Spinal cord (tissue), 10 donors: ENCODE data around the gene CNTN1. TPM values are rescaled to one million over a fixed set of nuclear protein-coding genes. Genes with fewer than 3 reads are reported as not detected.

ENCODE experiments used
- DNase-seq, 6 donors: peaks; one replicate each; pipeline versions ENCODE4 v3.0.0 to v3.0.0-alpha.2; 2013 to 2015; ENCODE audit warnings: low spot score in 6 of 6, low read depth in 4 of 6
- H3K27ac ChIP-seq: one replicate; pipeline ENCODE4 v1.5.1; 2013; ENCODE audit warnings: low read depth, low read length, control low read depth
- H3K27me3 ChIP-seq: one replicate; pipeline ENCODE4 v1.6.1; 2013; ENCODE audit warnings: low read length; ENCODE audit not compliant: control insufficient read depth, insufficient read depth
- H3K36me3 ChIP-seq: one replicate; pipeline ENCODE4 v1.6.1; 2013; ENCODE audit warnings: low read length; ENCODE audit not compliant: control insufficient read depth, insufficient read depth
- H3K4me1 ChIP-seq: one replicate; pipeline ENCODE4 v1.6.1; 2013; ENCODE audit warnings: low read length; ENCODE audit not compliant: control insufficient read depth, insufficient read depth
- H3K4me3 ChIP-seq: one replicate; pipeline ENCODE4 v1.5.1; 2013; ENCODE audit warnings: low read depth, low read length, control low read depth
- H3K9me3 ChIP-seq: one replicate; pipeline ENCODE4 v1.6.1; 2013; ENCODE audit warnings: low read length; ENCODE audit not compliant: control insufficient read depth, insufficient read depth
- WGBS: methylation state at CpG from one replicate; pipeline ENCODE4 v1.1.5; 2013; ENCODE audit warnings: missing lambda C conversion rate; ENCODE audit not compliant: insufficient coverage; 5-methylcytosine and 5-hydroxymethylcytosine counted together
- polyA plus RNA-seq, 2 donors: library from polyadenylated mRNA; unstranded; fragments of 120-200 nt; gene quantifications; one replicate each; pipeline ENCODE4 v1.2.1, GENCODE V29; 2013; ENCODE audit not compliant: insufficient read length in 2 of 2
- total RNA-seq, 2 donors: library from RNA; depleted of rRNA in 1 of 2; stranded (reverse); fragments of 120-200 nt in 1 of 2; fragments of >200 nt in 1 of 2; gene quantifications; one replicate each; pipeline versions ENCODE4 v1.2.3 to v1.2.4, GENCODE V29; 2013 to 2014
- donor health status: healthy.

Gene CNTN1
- total and polyA plus RNA-seq, 4 donors, result 278 to 745 (median 389) TPM

DNA sequence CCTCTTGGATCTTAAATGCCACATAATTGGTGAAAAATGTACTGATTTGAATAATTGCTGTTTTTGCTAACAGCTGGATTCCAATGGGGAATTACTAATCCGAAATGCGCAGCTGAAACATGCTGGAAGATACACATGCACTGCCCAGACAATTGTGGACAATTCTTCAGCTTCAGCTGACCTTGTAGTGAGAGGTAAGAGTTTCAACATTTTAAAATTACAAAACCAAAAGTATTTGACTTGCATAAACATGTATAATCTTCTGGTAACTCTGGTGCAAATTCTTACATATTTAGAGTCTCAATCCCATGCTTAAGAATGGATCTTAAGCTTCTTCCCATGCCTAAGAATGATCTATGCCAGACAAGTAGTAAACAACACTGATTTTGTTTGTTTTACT is 266.8 kb downstream of the CNTN1 start:
- DNase-seq, result no peak

DNA sequence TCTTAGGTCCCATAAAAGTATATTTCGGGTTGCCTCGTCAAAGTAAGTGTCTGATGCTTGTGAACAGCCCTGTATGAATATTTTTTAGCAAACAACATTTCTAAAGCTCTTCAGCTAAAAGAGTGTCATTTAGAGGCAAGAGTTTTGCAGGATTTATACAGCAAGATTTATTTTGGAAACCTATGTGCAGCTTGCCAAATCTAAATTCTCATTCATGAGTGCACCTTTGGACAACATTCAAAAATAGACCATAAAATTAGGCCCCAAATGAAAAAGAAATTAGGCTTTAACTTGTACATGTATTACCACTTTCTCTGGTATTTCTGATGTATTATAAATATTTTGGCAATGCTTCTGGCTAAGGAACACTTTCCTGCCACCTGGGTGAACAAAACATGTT is 271.5 kb downstream of the CNTN1 start:
- Histone ChIP-seq H3K9me3 (no peaks in the 10 kb centered on the region), H3K27me3 (no peaks in the 10 kb centered on the region), H3K36me3 (no peaks in the 10 kb centered on the region), H3K27ac (no peak overlapping the region), H3K4me3 (no peak overlapping the region), H3K4me1 (no peaks in the 10 kb centered on the region)
- no peak for DNase-seq
- WGBS, result no CpG with 5 or more reads among the region's 2 CpGs

More for the DNA sequence above, 266.8 kb downstream of the CNTN1 start:
- Histone ChIP-seq H3K4me1 (no peaks in the 10 kb centered on the region), H3K27me3 (no peaks in the 10 kb centered on the region), H3K9me3 (no peaks in the 10 kb centered on the region), H3K36me3 (no peaks in the 10 kb centered on the region), H3K27ac (no peak overlapping the region), H3K4me3 (no peak overlapping the region)
- WGBS, result 100% methylated on average over 1 of the region's 2 CpGs

DNA sequence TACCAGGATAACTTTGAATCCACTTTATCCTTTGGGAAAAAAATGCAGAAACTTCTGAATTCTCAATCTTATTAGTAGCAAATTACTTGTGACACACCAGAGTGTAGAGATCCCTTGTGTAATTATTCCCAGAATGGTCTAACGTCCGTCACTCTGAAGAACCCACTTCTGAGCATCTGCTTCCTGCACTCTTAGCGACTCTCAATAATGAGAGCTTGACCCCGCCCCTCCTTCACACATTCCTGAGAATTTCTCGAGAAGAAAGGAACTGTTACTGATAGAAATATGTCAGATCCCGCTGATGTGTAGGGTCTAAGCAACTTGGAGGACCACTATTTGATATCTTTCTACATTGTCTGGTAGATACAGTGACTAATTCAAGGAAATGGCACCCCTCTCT is 277.6 kb downstream of the CNTN1 start:
- Histone ChIP-seq H3K36me3 (no peaks in the 10 kb centered on the region), H3K4me1 (no peaks in the 10 kb centered on the region), H3K27me3 (no peaks in the 10 kb centered on the region), H3K4me3 (no peak overlapping the region), H3K9me3 (no peaks in the 10 kb centered on the region), H3K27ac (no peak overlapping the region)
- no peak for DNase-seq
- WGBS, result 68% methylated on average over 2 of the region's 6 CpGs

DNA sequence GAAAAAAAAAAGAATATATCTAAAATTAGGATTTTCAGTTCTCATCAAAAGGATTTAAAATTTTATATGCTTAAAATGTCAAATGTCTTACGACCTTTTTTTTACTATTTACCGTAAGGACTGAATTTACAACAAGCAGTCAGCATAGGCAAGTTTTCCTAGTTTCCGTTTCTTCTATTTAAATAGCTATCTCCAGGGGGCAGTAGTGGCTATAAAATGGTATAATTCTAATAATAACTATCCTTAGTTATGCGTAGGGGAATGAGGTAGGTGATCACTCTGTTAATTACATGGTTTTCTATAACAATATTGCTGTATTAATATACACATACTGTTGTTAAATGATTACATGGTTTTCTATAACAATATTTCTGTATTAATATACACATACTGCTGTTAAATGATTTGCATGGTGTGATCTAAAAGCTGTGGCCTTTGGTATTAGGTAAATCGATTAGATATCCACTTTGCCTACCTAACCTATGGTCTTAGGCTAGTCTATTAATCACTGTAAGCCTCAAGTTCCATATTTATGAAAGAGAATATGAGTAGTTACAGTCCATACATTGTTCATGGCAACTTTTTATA is 278.2 kb downstream of the CNTN1 start:
- no CpG with 5 or more reads among the region's 5 CpGs for WGBS
- Histone ChIP-seq H3K36me3 (no peaks in the 10 kb centered on the region), H3K27ac (no peak overlapping the region), H3K4me1 (no peaks in the 10 kb centered on the region), H3K4me3 (no peak overlapping the region), H3K27me3 (no peaks in the 10 kb centered on the region), H3K9me3 (no peaks in the 10 kb centered on the region)
- no peak for DNase-seq

DNA sequence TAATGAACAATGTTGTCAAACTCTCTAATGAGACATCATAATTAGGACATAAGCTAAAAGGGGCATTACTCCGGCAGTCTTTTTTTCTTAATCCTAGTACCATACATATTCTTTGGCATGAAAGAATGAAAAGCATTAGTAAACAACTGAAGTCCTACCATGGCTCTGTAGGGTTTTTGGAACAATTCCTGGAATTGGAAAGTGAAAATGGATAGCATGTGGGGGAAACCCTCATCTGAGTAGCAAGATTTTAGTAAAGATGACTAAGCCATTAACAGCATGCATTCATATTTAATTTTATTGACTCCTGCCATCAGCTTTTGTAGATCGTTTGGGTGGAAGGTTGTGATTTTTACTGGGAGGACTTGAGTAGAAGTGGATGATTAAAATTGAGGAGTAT is 279.7 kb downstream of the CNTN1 start:
- Histone ChIP-seq H3K9me3 (no peaks in the 10 kb centered on the region), H3K27ac (no peak overlapping the region), H3K36me3 (no peaks in the 10 kb centered on the region), H3K27me3 (no peaks in the 10 kb centered on the region), H3K4me3 (no peak overlapping the region), H3K4me1 (no peaks in the 10 kb centered on the region)
- no CpG with 5 or more reads among the region's 2 CpGs for WGBS
- peak in 1 of 6 donors; percentile 6 for DNase-seq

DNA sequence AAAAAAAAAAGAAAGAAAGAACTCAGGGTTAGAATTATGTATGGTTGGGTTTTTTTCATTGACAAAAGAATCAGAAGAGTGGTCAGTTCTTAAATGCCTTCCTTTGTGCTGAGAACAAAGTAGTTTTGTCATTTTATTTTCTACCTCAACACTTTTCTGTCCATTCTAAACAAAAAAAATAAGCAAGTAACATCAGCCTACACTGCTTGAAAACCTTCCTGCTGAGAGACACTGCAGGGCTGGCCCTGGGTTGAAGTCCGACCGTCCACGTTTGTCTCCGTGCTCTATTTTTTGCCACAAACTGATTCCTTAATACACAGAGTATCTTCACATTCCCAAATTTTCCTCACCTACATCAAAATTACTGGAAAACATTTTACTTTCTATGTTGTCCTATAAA is 284.3 kb downstream of the CNTN1 start:
- no peaks in the 10 kb centered on the region for H3K9me3 ChIP-seq
- H3K36me3 ChIP-seq, result no peaks in the 10 kb centered on the region
- H3K4me1 ChIP-seq, result no peaks in the 10 kb centered on the region
- no peaks in the 10 kb centered on the region for H3K27me3 ChIP-seq
- no peak for DNase-seq
- 39% methylated on average over 4 of the region's 4 CpGs for WGBS
- no peak overlapping the region for H3K4me3 ChIP-seq
- no peak overlapping the region for H3K27ac ChIP-seq

DNA sequence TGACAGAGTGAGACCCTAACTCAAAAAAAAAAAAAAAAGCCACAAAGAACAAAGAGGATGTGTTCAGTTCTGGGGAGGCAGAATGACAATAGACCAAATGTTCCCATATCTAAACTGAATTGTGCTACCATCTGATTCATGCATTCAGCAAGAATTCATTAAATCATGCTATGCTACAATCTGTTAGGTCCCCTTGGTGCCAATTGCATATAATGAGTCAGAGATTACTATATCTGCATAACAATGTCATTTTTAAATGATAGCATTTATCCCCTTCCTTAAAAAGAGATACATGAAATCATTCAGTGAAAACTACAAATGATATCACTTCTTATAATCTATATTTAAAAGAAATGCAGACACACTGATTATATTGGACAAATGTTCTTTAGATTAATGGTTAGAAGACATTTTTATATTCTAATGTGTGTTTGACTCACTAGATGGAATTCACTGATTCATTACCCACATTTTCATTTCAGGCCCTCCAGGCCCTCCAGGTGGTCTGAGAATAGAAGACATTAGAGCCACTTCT is 288.3 kb downstream of the CNTN1 start:
- no peaks in the 10 kb centered on the region for H3K4me1 ChIP-seq
- peak in 2 of 6 donors; percentile 25 to 26 for DNase-seq
- no peaks in the 10 kb centered on the region for H3K27me3 ChIP-seq
- no peak overlapping the region for H3K27ac ChIP-seq
- H3K36me3 ChIP-seq, result no peaks in the 10 kb centered on the region
- H3K4me3 ChIP-seq, result no peak overlapping the region
- H3K9me3 ChIP-seq, result no peaks in the 10 kb centered on the region

DNA sequence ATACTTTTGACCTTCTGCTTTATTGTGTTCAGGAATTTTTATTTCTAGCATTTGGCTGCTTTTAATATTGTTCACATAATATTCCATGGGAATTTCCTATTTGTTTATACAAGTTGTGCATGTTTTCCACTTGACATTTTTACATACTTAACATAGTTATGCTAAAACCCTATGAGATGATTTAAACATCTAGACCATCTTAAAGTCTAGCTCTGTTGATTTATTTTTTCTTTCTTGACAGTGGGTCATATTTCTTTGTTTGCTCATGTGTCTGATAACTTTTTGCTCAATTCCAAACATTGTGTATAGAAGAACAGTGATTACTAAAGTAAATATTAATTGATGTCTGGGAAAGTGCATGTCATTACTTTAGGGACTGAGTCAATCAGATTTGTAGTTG is 293.8 kb downstream of the CNTN1 start:
- no peak overlapping the region for H3K4me3 ChIP-seq
- H3K27me3 ChIP-seq, result no peaks in the 10 kb centered on the region
- H3K27ac ChIP-seq, result no peak overlapping the region
- no peaks in the 10 kb centered on the region for H3K4me1 ChIP-seq
- H3K9me3 ChIP-seq, result no peaks in the 10 kb centered on the region
- no peak for DNase-seq
- no peaks in the 10 kb centered on the region for H3K36me3 ChIP-seq

DNA sequence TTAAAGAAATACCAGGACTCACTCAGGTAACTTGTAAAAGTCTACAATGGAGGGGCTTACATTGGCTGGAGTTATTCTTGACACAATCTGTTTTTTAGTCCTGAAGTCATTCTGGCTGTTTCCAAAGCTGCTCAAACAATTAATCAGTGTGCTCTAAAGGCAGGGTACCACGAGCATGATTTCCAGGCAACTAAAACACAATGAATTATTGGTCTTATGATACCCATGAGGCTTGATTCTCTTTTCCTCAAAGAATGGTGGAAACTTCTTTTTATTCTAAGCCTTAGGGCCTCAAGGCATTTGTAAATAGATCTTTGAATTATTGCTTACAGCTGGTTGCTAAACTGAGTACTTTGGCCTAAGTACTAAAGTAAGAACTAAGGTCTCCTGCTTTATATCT is 296.1 kb downstream of the CNTN1 start:
- 17% methylated on average over 1 of the region's 1 CpG for WGBS
- H3K9me3 ChIP-seq, result no peaks in the 10 kb centered on the region
- DNase-seq, result no peak
- H3K4me1 ChIP-seq, result no peaks in the 10 kb centered on the region
- H3K27ac ChIP-seq, result no peak overlapping the region
- H3K4me3 ChIP-seq, result no peak overlapping the region
- no peaks in the 10 kb centered on the region for H3K27me3 ChIP-seq
- H3K36me3 ChIP-seq, result no peaks in the 10 kb centered on the region

DNA sequence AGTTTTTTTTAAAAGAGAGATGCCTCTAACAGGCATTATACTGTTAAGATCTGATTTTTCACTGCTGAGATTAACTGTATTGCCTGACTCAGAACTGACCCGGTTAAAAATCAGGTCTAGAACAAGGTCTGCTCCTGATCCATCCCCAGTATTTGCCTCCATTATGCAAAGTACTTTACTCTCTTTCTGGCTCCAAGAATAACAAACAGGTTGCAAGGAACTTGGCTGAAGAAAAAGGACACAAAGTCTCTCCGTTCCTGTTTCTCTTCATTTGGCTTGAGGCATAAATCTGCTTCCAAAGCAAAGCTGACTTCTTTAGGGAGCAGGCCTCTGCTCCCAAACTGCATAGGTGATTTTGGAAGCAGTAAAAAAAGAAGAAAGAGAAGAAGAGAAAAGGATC is 296.6 kb downstream of the CNTN1 start:
- Histone ChIP-seq H3K27me3 (no peaks in the 10 kb centered on the region), H3K36me3 (no peaks in the 10 kb centered on the region), H3K4me1 (no peaks in the 10 kb centered on the region), H3K27ac (no peak overlapping the region), H3K4me3 (no peak overlapping the region), H3K9me3 (no peaks in the 10 kb centered on the region)
- DNase-seq, result peak in 1 of 6 donors; percentile 25
- 22% methylated on average over 1 of the region's 2 CpGs for WGBS
